Colon (tissue), 2 donors: ENCODE data around the gene MUC16.
"Not testable (repeated sequence)": the region's sequence is repeated elsewhere in the genome, so short reads cannot be mapped to it uniquely, and the experiment has no call there.

ENCODE experiments used
- FAIRE-seq: peaks from 2 replicates; lab custom pipeline; 2012; peaks lifted over from hg19 to GRCh38; lab: Jason Lieb, UNC
- donor health status: control.
- donor health status: control.

The MUC16 gene

GRCh38 chr19:9009935-9010651 is at the start of gene MUC16:
MUC16 (minus strand) TSS chr19:9010409.
- FAIRE-seq: no peak

- no peak for FAIRE-seq
Measured at GRCh38 chr19:9058905-9059667, 48.9 kb upstream of the MUC16 start.

GRCh38 chr19:9057505-9058258 is 47.5 kb upstream of the MUC16 start:
- no peak for FAIRE-seq

DNA sequence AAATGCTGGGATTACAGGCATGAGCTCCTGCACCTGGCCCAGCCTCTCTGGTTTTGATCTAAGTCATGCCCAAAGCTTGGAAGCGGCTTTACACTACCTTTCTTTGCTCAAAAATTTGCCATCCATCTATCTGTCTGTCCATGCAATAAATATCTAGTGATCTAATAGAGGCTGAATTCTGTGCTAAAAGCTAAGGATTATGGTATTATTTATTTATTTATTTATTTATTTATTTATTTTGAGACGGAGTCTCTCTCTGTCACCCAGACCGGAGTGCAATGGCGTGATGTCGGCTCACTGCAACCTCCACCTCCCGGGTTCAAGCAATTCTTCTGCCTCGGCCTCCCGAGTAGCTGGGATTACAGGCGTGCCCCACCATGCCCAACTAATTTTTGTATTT is 45.9 kb upstream of the MUC16 start:
- not testable (repeated sequence) for FAIRE-seq

GRCh38 chr19:9054765-9055164 is 44.6 kb upstream of the MUC16 start:
- no peak for FAIRE-seq

GRCh38 chr19:9054207-9054606 is 44.0 kb upstream of the MUC16 start:
- FAIRE-seq: no peak

DNA sequence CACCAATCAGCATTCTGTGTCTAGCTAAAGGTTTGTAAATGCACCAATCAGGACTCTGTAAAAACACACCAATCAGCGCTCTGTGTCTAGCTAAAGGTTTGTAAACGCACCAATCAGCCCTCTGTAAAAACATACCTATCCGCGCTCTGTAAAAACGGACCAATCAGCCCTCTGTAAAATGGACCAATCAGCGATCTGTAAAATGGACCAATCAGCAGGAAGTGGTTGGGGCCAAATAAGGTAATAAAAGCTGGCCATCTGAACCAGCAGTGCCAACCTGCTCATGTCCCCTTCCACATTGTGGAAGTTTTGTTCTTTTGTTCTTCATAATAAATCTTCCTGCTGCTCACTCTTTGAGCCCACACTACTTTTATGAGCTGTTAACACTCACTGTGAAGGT is 43.5 kb upstream of the MUC16 start:
- not testable (repeated sequence) for FAIRE-seq

- FAIRE-seq: no peak
Measured at GRCh38 chr19:9052894-9053293, 42.7 kb upstream of the MUC16 start.

DNA sequence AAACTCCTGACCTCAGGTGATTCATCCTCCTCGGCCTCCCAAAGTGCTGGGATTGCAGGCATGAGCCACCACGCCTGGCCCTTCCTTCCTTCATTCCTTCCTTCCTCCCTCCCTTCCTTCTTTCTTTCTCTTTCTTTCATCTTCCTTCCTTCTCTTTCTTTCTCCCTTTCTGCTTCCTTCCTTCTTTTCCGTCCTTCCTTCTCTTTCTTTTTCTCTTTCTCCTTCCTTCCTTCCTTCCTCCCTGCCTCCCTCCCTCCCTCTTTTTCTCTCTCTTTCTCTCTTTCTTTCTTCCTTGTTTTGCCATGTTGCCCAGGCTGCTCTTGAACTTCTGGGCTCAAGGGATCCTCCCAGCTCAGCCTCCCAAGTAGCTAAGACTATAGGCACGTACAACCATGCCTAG is 36.5 kb upstream of the MUC16 start:
- FAIRE-seq: no peak

DNA sequence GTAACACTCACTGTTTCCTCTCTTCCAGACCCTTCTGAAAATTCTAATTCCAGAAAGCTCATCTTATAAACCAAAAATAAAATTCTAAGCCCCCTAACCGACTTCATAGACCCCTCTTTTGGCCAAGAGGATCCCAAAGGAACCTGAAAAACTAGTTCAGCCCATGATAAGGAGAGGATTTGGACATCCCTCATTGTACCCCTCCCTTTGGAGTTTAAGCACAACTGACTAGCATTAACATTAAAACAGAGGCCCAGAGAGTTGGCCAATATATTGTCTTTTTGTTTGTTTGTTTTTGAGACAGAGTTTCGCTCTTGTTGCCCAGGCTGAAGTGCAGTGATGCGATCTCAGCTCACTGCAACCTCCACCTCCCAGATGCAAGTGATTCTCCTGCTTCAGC is 34.2 kb upstream of the MUC16 start:
- FAIRE-seq: no peak

GRCh38 chr19:9043524-9043923 is 33.3 kb upstream of the MUC16 start:
- no peak for FAIRE-seq

GRCh38 chr19:9041023-9041422 is 30.8 kb upstream of the MUC16 start:
- FAIRE-seq: no peak

DNA sequence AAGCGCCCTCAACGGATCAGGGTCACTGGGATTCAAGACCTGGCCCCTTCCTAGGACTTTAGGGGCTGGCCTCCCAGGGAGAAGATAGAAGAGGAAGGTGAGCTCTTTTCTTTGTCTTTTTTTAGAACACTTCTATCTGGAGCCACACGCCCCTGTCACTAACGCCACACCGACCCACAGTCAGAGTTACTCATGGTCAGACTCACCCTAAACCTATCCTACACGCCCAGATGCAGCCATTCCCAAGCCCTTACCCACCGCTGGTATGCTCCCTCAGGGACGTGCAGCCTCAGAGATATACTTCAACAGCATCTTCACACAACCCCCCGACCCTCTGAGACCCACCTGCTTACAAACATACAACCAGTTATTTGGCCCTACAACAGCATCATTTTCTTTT is 29.9 kb upstream of the MUC16 start:
- FAIRE-seq: no peak

DNA sequence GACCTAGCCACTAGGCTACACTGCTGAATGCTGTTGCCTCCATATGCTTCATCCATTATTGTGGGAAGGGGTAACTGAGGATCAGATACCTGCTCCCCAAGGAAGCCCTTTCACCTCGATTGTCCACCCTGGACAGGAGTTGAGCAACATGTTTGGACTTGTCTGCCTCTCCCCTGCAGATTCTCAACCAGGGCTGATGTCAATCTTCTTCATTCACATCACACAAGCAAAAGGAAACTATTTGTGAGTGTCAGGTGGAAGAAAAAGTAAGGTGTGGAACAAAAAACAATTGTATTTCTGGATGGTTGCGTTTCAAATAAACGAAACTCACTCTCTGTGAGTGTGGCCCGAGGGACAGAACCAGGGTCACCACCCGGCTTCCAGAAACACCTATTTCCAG is 29.5 kb upstream of the MUC16 start:
- FAIRE-seq: no peak

- no peak for FAIRE-seq
Measured at GRCh38 chr19:9037400-9038062, 27.3 kb upstream of the MUC16 start.

DNA sequence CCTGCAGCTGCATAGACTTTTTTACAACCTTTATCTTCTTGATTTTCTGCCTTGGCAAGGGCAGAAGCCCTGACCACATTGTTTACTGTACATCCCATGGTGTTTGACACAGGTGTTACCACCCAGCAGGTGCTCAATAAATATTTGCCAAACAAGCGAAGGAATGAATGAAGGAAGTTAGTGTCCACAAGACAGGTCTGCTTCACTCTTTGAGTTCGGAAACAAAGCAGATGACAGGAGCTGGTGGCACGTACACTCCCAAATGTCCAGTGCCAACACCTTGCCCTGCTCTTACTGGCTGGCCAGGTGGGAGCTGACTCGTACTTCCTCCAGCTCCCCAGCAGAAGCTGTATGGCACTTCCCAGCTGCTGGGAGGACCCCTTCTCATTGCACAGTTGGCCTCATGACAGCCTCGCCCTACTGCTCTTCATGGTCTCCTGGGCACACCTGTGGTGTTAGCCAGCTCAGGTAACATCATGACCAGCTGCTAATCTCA is 22.0 kb upstream of the MUC16 start:
- FAIRE-seq: no peak

DNA sequence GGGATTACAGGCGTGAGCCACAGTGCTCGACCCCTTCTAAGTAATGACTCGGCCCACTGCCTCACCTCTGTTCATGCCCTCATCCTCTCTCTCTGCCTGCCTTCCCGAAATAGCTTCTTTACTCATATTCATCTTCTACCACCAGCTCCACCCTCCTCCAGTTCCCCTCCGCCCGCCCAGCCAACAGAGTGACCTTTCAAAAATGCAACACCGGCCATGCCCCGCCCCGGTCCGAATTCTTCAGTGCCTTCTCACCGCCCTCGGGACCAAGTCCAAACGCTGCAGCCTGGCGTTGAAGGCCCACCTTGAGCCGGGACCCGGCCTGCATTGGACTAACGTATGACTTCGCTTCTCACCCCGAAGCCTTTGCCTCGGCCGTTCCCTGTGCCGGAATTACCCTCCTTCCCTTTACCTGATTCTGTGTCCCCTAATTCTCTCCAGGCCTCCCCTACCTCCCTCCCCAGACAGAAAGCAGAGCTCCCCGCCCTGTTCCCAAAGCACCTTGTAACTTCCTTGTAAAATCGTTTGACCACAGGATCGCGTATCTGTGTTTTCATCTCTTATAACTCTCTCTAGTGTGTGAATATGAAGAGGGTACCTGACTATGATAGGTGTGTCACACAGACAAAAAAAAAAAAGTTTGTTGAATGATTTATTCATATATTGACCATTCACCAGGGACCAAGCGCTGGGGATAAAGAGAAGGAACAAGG is 8.1 kb upstream of the MUC16 start:
- FAIRE-seq: no peak

- no peak for FAIRE-seq
Measured at GRCh38 chr19:9014803-9015202, 4.6 kb upstream of the MUC16 start.

- FAIRE-seq: no peak
Measured at GRCh38 chr19:9013988-9014387, 3.8 kb upstream of the MUC16 start.

DNA sequence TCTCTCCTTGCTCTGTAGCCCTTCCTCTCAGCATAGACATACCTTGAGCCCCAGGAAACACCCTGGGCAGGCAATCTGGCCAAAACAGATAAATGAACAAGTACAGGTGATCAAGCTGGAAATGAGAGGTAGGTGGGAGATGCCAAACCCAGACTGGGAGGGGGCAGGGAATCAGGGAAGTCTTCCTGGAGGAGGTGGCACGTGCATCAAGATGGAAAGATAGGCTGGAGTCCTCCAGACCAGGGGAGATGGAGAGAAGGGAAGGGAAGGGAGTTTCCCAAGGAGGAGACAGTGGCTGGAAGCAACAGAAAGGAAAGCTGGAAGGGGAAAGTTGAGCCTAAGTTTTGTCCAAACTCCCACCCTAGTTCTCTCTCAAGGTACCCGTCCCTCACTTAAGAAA is 1.7 kb upstream of the MUC16 start:
- no peak for FAIRE-seq

DNA sequence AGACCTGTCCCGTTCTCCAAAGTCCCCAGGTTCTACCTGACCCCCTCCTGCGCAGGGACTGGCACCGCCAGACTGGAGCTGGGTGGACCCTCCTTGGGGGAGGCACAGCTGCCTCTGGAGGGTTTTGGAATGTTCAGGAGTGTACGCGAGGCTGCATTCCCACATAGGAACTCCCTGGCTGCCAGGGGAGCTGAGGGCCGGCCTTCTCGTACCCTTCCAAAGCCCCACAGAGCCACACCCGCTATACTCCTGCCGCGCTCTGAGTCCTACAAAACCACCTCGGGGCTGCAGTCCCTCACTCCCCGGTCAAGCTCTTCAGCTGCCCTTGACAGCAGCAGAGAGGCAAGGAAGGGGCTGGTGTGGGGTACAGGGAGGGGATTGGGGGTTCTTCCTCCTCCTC is 484 bp upstream of the MUC16 start:
- no peak for FAIRE-seq

DNA sequence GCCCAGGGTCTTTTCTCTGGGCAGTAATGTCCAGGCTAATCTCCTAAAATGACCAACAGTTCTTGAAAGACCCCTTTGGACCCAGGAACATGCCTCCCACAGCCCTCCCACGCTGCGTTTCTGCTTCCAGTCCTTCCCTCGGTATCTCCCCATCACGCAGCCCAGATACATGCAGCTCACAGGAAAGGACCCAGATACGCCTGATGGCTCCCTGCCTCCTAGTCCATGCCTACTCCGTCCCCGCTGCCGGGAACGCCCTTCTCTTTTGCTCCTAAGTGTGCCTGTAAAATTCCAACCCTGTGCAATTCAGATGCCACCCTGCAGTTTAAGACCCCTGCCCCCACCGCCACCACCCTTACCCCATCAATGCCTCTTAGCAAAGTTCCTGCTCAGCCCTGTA is 778 bp downstream of the MUC16 start:
- FAIRE-seq: no peak
